ENCODE data around the gene CDH4. TPM values are rescaled to one million over a fixed set of nuclear protein-coding genes. Genes with fewer than 3 reads are reported as not detected.

Gene CDH4
- total RNA-seq, 1 donor from 2014 or later = 0.99 TPM

GRCh38 chr20:61938839-61939690 is 687.0 kb downstream of the CDH4 start:
- no peak for TF ChIP-seq CTCF (IDR thresholded peaks at IDR 0.05)
- Mint-ChIP-seq H3K36me3 (ENCODE audit: low read depth) (peaks cover 2% of the 10 kb centered on the region), H3K9me3 (ENCODE audit: low read depth) (no peaks in the 10 kb centered on the region), H3K27me3 (ENCODE audit: low read depth) (peaks cover 1% of the 10 kb centered on the region), H3K4me1 (ENCODE audit: low read depth) (no peaks in the 10 kb centered on the region), H3K4me3 (ENCODE audit: unreplicated experiment) (no peak overlapping the region), H3K27ac (ENCODE audit: unreplicated experiment) (no peak overlapping the region)
- peak; percentile 73 for DNase-seq (ENCODE audit: low spot score)

- H3K4me1 Mint-ChIP-seq (ENCODE audit: low read depth) = no peaks in the 10 kb centered on the region
- no peak overlapping the region for H3K27ac Mint-ChIP-seq (ENCODE audit: unreplicated experiment)
- peaks cover under 1% of the 10 kb centered on the region for H3K36me3 Mint-ChIP-seq (ENCODE audit: low read depth)
- DNase-seq (ENCODE audit: low spot score) = peak; percentile 59
- H3K4me3 Mint-ChIP-seq (ENCODE audit: unreplicated experiment) = no peak overlapping the region
- H3K27me3 Mint-ChIP-seq (ENCODE audit: low read depth) = peaks cover under 1% of the 10 kb centered on the region
- H3K9me3 Mint-ChIP-seq (ENCODE audit: low read depth) = no peaks in the 10 kb centered on the region
- no peak for TF ChIP-seq CTCF (IDR thresholded peaks at IDR 0.05)
Observed at GRCh38 chr20:61939691-61940360, 687.8 kb downstream of the CDH4 start.

GRCh38 chr20:61940491-61940890 is 688.4 kb downstream of the CDH4 start:
- H3K36me3 Mint-ChIP-seq (ENCODE audit: low read depth) = no peaks in the 10 kb centered on the region
- DNase-seq (ENCODE audit: low spot score) = peak; percentile 44
- no peaks in the 10 kb centered on the region for H3K4me1 Mint-ChIP-seq (ENCODE audit: low read depth)
- no peaks in the 10 kb centered on the region for H3K27me3 Mint-ChIP-seq (ENCODE audit: low read depth)
- H3K9me3 Mint-ChIP-seq (ENCODE audit: low read depth) = no peaks in the 10 kb centered on the region
- no peak overlapping the region for H3K27ac Mint-ChIP-seq (ENCODE audit: unreplicated experiment)
- no peak overlapping the region for H3K4me3 Mint-ChIP-seq (ENCODE audit: unreplicated experiment)
- no peak for TF ChIP-seq CTCF (IDR thresholded peaks at IDR 0.05)

- Mint-ChIP-seq H3K4me1 (ENCODE audit: low read depth) (no peaks in the 10 kb centered on the region), H3K27me3 (ENCODE audit: low read depth) (no peaks in the 10 kb centered on the region), H3K4me3 (ENCODE audit: unreplicated experiment) (no peak overlapping the region), H3K36me3 (ENCODE audit: low read depth) (no peaks in the 10 kb centered on the region), H3K9me3 (ENCODE audit: low read depth) (no peaks in the 10 kb centered on the region), H3K27ac (ENCODE audit: unreplicated experiment) (no peak overlapping the region)
- no peak for TF ChIP-seq CTCF (IDR thresholded peaks at IDR 0.05)
- peak; percentile 77 for DNase-seq (ENCODE audit: low spot score)
Observed at GRCh38 chr20:61940976-61941720, 689.1 kb downstream of the CDH4 start.
